Left ventricle myocardium inferior (tissue), 1 donor: ENCODE results near the gene MTMR1. TPM values are rescaled to one million over a fixed set of nuclear protein-coding genes. Genes with fewer than 3 reads are reported as not detected.

ENCODE experiments used
- DNase-seq: peaks from one replicate; pipeline ENCODE4 v3.0.0-alpha.2; 2020
- H3K27ac ChIP-seq: fragments of 200-600 bp; replicated peaks from 2 replicates; pipeline ENCODE4 v1.8.0; 2021
- H3K27me3 ChIP-seq: fragments of 200-600 bp; 2 replicates; pipeline ENCODE4 v1.8.0; 2021; ENCODE audit warnings: low read depth
- H3K36me3 ChIP-seq: fragments of 200-600 bp; 2 replicates; pipeline ENCODE4 v1.8.0; 2021
- H3K4me1 ChIP-seq: fragments of 200-600 bp; 2 replicates; pipeline ENCODE4 v1.8.0; 2021
- H3K4me3 ChIP-seq: fragments of 200-600 bp; 2 replicates; pipeline ENCODE4 v1.8.0; 2021; ENCODE audit warnings: mild to moderate bottlenecking, moderate library complexity
- H3K9me3 ChIP-seq: fragments of 200-600 bp; replicated peaks from 2 replicates; pipeline ENCODE4 v1.8.0; 2021
- intact Hi-C: fragments of 100-400 bp; cut with micrococcal nuclease; formaldehyde crosslinking; loops from one replicate; pipeline ENCODE4 v1.11.0; 2022
- total RNA-seq: library from RNA; stranded (reverse); fragmentation: NEBNext Ultra II Directional; extraction: Animal tissue kit (Norgen Biotek cat#: 25700); gene quantifications from one replicate; pipeline ENCODE4 v1.2.1, GENCODE V29; 2021
- TF ChIP-seq, protein P1 (sequence below): fragments of 200-600 bp; IDR thresholded peaks from 2 replicates; pipeline ENCODE4 v1.8.0; 2021; ENCODE audit warnings: antibody characterized with exemption, mild to moderate bottlenecking, borderline replicate concordance
- donor health status: DM: no; HTN: yes; CAD: no; lungs with severe emphysema.

Gene MTMR1
- total RNA-seq, 1 donor from 2014 or later = 18.6 TPM

DNA sequence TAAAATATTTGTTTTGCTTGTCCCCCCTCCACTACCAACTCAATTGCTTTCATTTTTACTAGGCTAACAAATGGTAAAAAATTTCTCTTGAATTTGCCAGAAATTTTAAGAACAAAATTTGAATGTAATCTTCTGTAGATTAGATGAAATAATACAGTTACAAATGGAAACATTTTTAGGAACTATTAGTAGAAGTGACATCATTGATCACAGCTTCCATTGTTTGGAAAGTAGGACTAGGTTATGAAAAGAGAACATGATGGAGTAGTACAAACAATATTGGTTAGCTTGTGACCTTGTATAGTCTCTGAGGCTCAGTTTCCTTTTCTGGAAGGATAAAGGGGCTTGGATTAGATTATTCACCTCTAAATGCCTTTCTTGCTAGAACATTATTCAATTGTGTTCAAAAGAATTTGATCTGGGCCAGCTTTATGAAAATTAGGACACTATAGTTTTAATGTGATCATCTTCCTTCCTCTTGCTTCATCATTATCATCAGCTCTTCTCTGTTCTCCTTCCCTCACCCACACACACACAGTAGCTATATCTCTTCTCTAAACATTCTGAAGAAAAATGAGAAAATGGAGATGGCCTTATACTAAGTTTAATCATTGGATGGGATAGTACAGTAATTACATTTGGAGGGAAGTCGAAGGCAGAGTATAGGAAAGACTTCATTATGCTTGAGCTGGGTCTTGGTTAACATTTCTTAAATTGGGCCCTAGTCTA lies 9.9 kb downstream of the MTMR1 start:
- H3K4me1 ChIP-seq = peaks cover 11% of the 10 kb centered on the region
- no peaks in the 10 kb centered on the region for H3K9me3 ChIP-seq
- no peak overlapping the region for H3K27ac ChIP-seq
- H3K36me3 ChIP-seq = no peaks in the 10 kb centered on the region
- intact Hi-C loops = no loop called here
- H3K4me3 ChIP-seq = no peak overlapping the region
- no peaks in the 10 kb centered on the region for H3K27me3 ChIP-seq
- TF ChIP-seq, protein P1, sequence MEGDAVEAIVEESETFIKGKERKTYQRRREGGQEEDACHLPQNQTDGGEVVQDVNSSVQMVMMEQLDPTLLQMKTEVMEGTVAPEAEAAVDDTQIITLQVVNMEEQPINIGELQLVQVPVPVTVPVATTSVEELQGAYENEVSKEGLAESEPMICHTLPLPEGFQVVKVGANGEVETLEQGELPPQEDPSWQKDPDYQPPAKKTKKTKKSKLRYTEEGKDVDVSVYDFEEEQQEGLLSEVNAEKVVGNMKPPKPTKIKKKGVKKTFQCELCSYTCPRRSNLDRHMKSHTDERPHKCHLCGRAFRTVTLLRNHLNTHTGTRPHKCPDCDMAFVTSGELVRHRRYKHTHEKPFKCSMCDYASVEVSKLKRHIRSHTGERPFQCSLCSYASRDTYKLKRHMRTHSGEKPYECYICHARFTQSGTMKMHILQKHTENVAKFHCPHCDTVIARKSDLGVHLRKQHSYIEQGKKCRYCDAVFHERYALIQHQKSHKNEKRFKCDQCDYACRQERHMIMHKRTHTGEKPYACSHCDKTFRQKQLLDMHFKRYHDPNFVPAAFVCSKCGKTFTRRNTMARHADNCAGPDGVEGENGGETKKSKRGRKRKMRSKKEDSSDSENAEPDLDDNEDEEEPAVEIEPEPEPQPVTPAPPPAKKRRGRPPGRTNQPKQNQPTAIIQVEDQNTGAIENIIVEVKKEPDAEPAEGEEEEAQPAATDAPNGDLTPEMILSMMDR = no peak
- DNase-seq = no peak

DNA sequence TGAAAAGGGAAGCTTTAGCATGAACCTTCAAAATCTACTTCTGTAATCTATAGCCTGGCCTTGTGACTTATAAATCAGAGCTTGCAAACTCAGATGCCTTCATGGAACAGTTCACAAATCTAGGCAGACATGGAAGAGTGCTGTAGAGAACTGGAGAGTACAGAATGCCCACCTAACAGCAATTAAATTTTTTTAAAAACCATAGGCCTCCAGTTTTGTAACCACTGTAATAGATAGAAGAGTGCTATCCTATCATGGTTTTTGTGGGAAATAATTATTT lies 10.4 kb downstream of the MTMR1 start:
- Histone ChIP-seq H3K27ac (no peak overlapping the region), H3K36me3 (no peaks in the 10 kb centered on the region), H3K4me3 (no peak overlapping the region), H3K27me3 (no peaks in the 10 kb centered on the region), H3K9me3 (no peaks in the 10 kb centered on the region), H3K4me1 (peaks cover 11% of the 10 kb centered on the region)
- DNase-seq = no peak
- TF ChIP-seq, protein P1 = no peak
- intact Hi-C loops = no loop called here

DNA sequence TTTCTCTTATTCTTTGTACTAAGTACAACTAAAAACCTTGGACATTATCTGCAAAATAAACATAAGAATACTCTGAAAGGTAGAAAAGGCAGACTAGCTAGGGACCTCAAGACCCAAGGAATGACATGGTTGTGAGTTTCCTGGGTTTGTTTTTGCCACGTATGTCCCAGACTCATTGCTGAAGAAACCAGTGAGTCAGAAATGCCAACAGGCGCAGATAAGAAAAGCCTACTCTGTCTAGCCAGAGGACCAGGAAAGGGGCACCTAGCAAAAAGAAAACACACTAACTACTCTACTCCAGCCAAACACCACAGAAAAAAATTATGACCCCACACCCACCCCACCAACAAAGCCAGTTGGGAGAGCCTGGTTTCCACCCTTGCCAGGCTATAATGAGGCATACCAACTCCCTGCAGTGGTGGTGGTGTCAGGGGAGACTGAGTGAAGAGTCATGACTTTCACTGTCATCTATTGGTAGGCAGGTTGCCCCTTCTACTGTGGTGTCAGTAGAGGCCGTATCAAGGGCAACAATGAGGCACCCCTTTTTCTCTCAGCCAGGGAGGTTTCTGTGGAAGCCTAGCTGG lies 10.9 kb downstream of the MTMR1 start:
- Histone ChIP-seq H3K27me3 (no peaks in the 10 kb centered on the region), H3K9me3 (no peaks in the 10 kb centered on the region), H3K27ac (no peak overlapping the region), H3K4me1 (peaks cover 11% of the 10 kb centered on the region), H3K36me3 (no peaks in the 10 kb centered on the region), H3K4me3 (no peak overlapping the region)
- no peak for DNase-seq
- intact Hi-C loops = no loop called here
- TF ChIP-seq, protein P1 = no peak

DNA sequence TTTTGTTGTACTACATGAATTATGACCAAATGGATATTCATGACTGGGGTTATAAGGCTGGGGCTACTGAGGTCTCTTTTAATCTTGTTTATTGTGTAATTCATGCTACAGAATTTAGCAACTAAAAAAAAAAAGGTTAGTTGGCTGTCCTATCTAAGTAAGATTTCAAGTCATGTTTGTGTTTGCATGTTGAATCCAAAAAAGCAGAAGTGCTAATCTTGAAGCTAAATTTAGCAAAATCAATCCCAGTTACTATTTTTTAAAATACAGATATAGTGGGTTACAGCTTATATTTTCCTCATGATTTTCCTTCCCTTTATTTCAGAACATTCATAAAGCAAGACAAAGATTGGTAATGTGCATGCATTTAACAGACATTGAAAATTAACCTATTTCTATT lies 19.4 kb downstream of the MTMR1 start:
- TF ChIP-seq, protein P1 = no peak
- no peaks in the 10 kb centered on the region for H3K27me3 ChIP-seq
- DNase-seq = no peak
- H3K9me3 ChIP-seq = no peaks in the 10 kb centered on the region
- H3K27ac ChIP-seq = no peak overlapping the region
- intact Hi-C loops = no loop called here
- no peaks in the 10 kb centered on the region for H3K36me3 ChIP-seq
- H3K4me3 ChIP-seq = no peak overlapping the region
- peaks cover 10% of the 10 kb centered on the region for H3K4me1 ChIP-seq

DNA sequence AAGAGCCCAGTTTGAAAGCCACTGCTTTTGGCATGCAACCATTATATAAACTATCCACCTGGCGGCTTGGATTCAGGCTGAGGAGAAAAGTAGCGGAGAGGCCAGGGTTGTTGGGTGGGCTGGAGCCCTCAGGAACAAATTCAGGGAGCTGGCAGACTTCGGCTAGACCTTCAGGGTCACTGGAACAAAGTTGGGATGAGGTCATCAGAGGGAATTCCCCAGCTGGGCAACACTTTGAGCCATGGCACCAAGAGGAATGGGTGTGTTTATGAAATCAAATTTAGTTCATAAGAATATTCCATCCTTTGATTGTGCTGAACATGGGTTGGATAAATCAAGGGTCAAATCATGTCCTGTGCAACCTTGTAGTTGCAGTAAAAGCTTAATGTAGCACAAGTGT lies 22.0 kb downstream of the MTMR1 start:
- Histone ChIP-seq H3K4me1 (peaks cover 10% of the 10 kb centered on the region), H3K9me3 (no peaks in the 10 kb centered on the region), H3K27ac (no peak overlapping the region), H3K4me3 (no peak overlapping the region), H3K36me3 (no peaks in the 10 kb centered on the region), H3K27me3 (no peaks in the 10 kb centered on the region)
- TF ChIP-seq, protein P1 = no peak
- no peak for DNase-seq
- intact Hi-C loops = no loop called here
